ENCODE measurements around the gene LMAN1. TPM values are rescaled to one million over a fixed set of nuclear protein-coding genes. Genes with fewer than 3 reads are reported as not detected.

Gene LMAN1
- total and polyA plus RNA-seq, 2 of the 13 experiments (the other 11 are each of a cell fraction or from before 2014, with no cell fraction given), result 127 to 131 TPM

- BruUV-seq (replicated peaks), result no TSS peak
- Histone ChIP-seq H3K36me3 (replicated peaks in 1 of 2; ENCODE audit: control insufficient read depth in 1 of 2, insufficient read depth in 2 of 2, low read length in 2 of 2) (peaks cover 17 to 85% of the 10 kb centered on the region in 2 experiments), H3K9ac (ENCODE audit: insufficient read depth, low read depth, low read length) (no peak overlapping the region), H3K79me2 (ENCODE audit: insufficient read depth, low read length) (peaks cover 56% of the 10 kb centered on the region), H3K4me3 (replicated peaks in 1 of 3; ENCODE audit: insufficient read depth in 1 of 3, low read depth in 2 of 3, low read length in 3 of 3) (no peak overlapping the region), H3K4me2 (ENCODE audit: low read depth, low read length) (no peak overlapping the region), H4K20me1 (ENCODE audit: insufficient read depth, low read length) (peaks cover 36% of the 10 kb centered on the region), H3K9me3 (ENCODE audit: low read length) (no peaks in the 10 kb centered on the region), H2AFZ (ENCODE audit: low read length) (no peak overlapping the region), H3K4me1 (ENCODE audit: insufficient read depth, low read length) (peaks cover 34% of the 10 kb centered on the region), H3K27ac (ENCODE audit: extremely low read length, insufficient read depth, low read length) (no peak overlapping the region), H3K27me3 (ENCODE audit: control insufficient read depth in 1 of 2, insufficient read depth in 2 of 2, low read length in 2 of 2) (no peaks in the 10 kb centered on the region)
- in situ Hi-C loops (cut with HindIII; ENCODE audit: extremely low pct_ligation_motif_present, low pct_unique_long_range_greater_than_20kb), result no loop called here
- no peak for ATAC-seq
- FAIRE-seq, result no peak
- CTCF ChIA-PET (ENCODE audit: low intra/inter-chr PET ratio, low total read pairs), result no interaction called here
- no peak for DNase-seq (ENCODE audit: low spot score)
- POLR2A ChIA-PET, result no interaction called here
- TF ChIP-seq ZNF276 (CRISPR knock-in tag; IDR thresholded peaks at IDR 0.05; ENCODE audit: low read depth) (no peak), EHMT2 (IDR thresholded peaks at IDR 0.05; ENCODE audit: borderline replicate concordance, low read depth, low read length) (no peak)
- intact Hi-C loops (cut with micrococcal nuclease; ENCODE audit: unreplicated experiment), result no loop called here
Measured at GRCh38 chr18:59340817-59341216, 18.2 kb downstream of the LMAN1 start.

DNA sequence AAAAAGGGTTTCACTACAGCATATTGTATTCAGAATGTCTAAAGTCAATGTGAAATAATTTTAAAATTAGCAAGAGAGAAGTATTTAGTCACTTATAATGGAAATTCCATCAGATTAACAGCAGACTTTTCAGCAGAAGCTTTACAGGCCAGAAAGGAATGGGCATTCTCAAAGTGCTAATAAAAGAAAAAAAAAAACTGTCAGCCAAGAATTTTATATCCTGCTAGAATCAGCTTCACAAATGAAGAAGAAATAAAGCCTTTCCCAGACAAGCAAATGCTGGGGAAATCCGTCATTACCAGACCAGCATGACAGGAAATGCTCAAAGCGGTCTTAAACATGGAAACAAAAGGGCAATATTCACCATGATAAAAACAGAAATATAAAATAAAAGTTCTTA lies 18.8 kb downstream of the LMAN1 start:
- Histone ChIP-seq H3K4me2 (ENCODE audit: low read depth, low read length) (no peak overlapping the region), H3K4me3 (replicated peaks in 1 of 3; ENCODE audit: insufficient read depth in 1 of 3, low read depth in 2 of 3, low read length in 3 of 3) (no peak overlapping the region), H3K36me3 (replicated peaks in 1 of 2; ENCODE audit: control insufficient read depth in 1 of 2, insufficient read depth in 2 of 2, low read length in 2 of 2) (peaks cover 14 to 85% of the 10 kb centered on the region in 2 experiments), H2AFZ (ENCODE audit: low read length) (no peak overlapping the region), H3K27me3 (ENCODE audit: control insufficient read depth in 1 of 2, insufficient read depth in 2 of 2, low read length in 2 of 2) (no peaks in the 10 kb centered on the region), H3K27ac (ENCODE audit: extremely low read length, insufficient read depth, low read length) (no peak overlapping the region), H4K20me1 (ENCODE audit: insufficient read depth, low read length) (peaks cover 40% of the 10 kb centered on the region), H3K79me2 (ENCODE audit: insufficient read depth, low read length) (peaks cover 51% of the 10 kb centered on the region), H3K9me3 (ENCODE audit: low read length) (no peaks in the 10 kb centered on the region), H3K4me1 (ENCODE audit: insufficient read depth, low read length) (peaks cover 34% of the 10 kb centered on the region), H3K9ac (ENCODE audit: insufficient read depth, low read depth, low read length) (no peak overlapping the region)
- no TSS peak for BruUV-seq (replicated peaks)
- ChIA-PET CTCF (ENCODE audit: low intra/inter-chr PET ratio, low total read pairs) (no interaction called here), POLR2A (no interaction called here)
- ATAC-seq, result no peak
- no peak for DNase-seq (ENCODE audit: low spot score)
- no peak for TF ChIP-seq MXI1 (IDR thresholded peaks at IDR 0.05; ENCODE audit: borderline replicate concordance, low read depth, low read length)
- no peak for TF ChIP-seq ZNF782 (CRISPR knock-in tag; IDR thresholded peaks at IDR 0.05; ENCODE audit: borderline replicate concordance)
- 0 out of 2 replicates have a peak, but pooled peaks have one; percentile 69 for TF ChIP-seq ZNF317 (CRISPR knock-in tag; IDR thresholded peaks at IDR 0.05)
- TF ChIP-seq, protein P1, sequence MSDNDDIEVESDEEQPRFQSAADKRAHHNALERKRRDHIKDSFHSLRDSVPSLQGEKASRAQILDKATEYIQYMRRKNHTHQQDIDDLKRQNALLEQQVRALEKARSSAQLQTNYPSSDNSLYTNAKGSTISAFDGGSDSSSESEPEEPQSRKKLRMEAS (IDR thresholded peaks at IDR 0.05), result no peak
- WGBS (ENCODE audit: low lambda C conversion rate), result 97% methylated on average over 2 of the region's 2 CpGs
- in situ Hi-C loops (cut with HindIII; ENCODE audit: extremely low pct_ligation_motif_present, low pct_unique_long_range_greater_than_20kb) (no loop called here), intact Hi-C loops (cut with micrococcal nuclease; ENCODE audit: unreplicated experiment) (no loop called here)
- no peak for FAIRE-seq
